ENCODE results near the gene HDHD2.

HDHD2 gene

GRCh38 chr18:47095810-47096209 is 54.5 kb downstream of the HDHD2 start:
- Histone ChIP-seq H3K27ac (ENCODE audit: low read length) (no peak overlapping the region), H3K79me2 (ENCODE audit: insufficient read depth, low read length) (no peaks in the 10 kb centered on the region), H3K4me2 (ENCODE audit: insufficient read depth, low read length) (no peak overlapping the region), H4K20me1 (ENCODE audit: insufficient read depth, low read length) (no peaks in the 10 kb centered on the region), H3K9me3 (ENCODE audit: insufficient read depth, low read length, severe bottlenecking) (no peaks in the 10 kb centered on the region), H3K36me3 (ENCODE audit: insufficient read depth, low read length) (no peaks in the 10 kb centered on the region), H3K4me3 (ENCODE audit: low read depth in 1 of 2, low read length in 2 of 2) (no peak overlapping the region), H3K4me1 (ENCODE audit: insufficient read depth, low read length) (no peaks in the 10 kb centered on the region), H3K27me3 (ENCODE audit: insufficient read depth, low read length, poor library complexity) (no peaks in the 10 kb centered on the region), H2AFZ (ENCODE audit: low read depth, low read length) (no peak overlapping the region), H3K9ac (ENCODE audit: low read depth, low read length) (no peak overlapping the region)
- TF ChIP-seq, protein P1, sequence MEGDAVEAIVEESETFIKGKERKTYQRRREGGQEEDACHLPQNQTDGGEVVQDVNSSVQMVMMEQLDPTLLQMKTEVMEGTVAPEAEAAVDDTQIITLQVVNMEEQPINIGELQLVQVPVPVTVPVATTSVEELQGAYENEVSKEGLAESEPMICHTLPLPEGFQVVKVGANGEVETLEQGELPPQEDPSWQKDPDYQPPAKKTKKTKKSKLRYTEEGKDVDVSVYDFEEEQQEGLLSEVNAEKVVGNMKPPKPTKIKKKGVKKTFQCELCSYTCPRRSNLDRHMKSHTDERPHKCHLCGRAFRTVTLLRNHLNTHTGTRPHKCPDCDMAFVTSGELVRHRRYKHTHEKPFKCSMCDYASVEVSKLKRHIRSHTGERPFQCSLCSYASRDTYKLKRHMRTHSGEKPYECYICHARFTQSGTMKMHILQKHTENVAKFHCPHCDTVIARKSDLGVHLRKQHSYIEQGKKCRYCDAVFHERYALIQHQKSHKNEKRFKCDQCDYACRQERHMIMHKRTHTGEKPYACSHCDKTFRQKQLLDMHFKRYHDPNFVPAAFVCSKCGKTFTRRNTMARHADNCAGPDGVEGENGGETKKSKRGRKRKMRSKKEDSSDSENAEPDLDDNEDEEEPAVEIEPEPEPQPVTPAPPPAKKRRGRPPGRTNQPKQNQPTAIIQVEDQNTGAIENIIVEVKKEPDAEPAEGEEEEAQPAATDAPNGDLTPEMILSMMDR (IDR thresholded peaks at IDR 0.05; ENCODE audit: borderline replicate concordance, extremely low read depth, low read length, poor library complexity, severe bottlenecking) = no peak
- no peak for TF ChIP-seq EZH2 (IDR thresholded peaks at IDR 0.05; ENCODE audit: borderline replicate concordance, low read depth, low read length, severe bottlenecking)
- DNase-seq (no peak), ATAC-seq (ENCODE audit: insufficient read depth, low read depth) (no peak)

DNA sequence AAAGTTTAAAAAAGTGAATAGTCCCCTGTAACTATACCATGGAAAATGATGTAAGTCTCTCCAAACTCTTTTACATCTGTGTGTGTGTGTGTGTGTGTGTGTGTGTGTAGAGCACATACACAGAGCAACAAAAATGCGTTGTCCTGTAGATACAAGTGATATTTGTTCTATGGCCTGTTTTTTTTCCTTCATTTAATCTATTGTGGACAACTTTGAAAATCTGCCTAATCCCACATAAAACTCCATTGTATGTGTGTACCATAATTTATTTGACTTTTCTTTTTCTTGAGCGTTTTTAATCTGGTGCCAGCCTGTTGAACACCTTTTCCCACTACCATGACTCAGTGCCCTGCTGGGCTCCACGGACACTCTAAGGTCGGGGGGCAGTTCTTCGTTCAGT is 62.6 kb downstream of the HDHD2 start:
- Histone ChIP-seq H2AFZ (ENCODE audit: low read depth, low read length) (no peak overlapping the region), H3K4me3 (ENCODE audit: low read depth in 1 of 2, low read length in 2 of 2) (no peak overlapping the region), H3K79me2 (ENCODE audit: insufficient read depth, low read length) (no peaks in the 10 kb centered on the region), H3K27me3 (ENCODE audit: insufficient read depth, low read length, poor library complexity) (no peaks in the 10 kb centered on the region), H3K36me3 (ENCODE audit: insufficient read depth, low read length) (no peaks in the 10 kb centered on the region), H3K9me3 (ENCODE audit: insufficient read depth, low read length, severe bottlenecking) (no peaks in the 10 kb centered on the region), H3K4me1 (ENCODE audit: insufficient read depth, low read length) (no peaks in the 10 kb centered on the region), H3K27ac (ENCODE audit: low read length) (no peak overlapping the region), H3K4me2 (ENCODE audit: insufficient read depth, low read length) (no peak overlapping the region), H3K9ac (ENCODE audit: low read depth, low read length) (no peak overlapping the region), H4K20me1 (ENCODE audit: insufficient read depth, low read length) (no peaks in the 10 kb centered on the region)
- ATAC-seq (ENCODE audit: insufficient read depth, low read depth) (no peak), DNase-seq (no peak)
- TF ChIP-seq, protein P1 (IDR thresholded peaks at IDR 0.05; ENCODE audit: borderline replicate concordance, extremely low read depth, low read length, poor library complexity, severe bottlenecking) = no peak
- TF ChIP-seq EZH2 (IDR thresholded peaks at IDR 0.05; ENCODE audit: borderline replicate concordance, low read depth, low read length, severe bottlenecking) = no peak

GRCh38 chr18:47081578-47081977 is 68.7 kb downstream of the HDHD2 start:
- H3K9ac ChIP-seq (ENCODE audit: low read depth, low read length) = no peak overlapping the region
- H3K4me3 ChIP-seq (ENCODE audit: low read depth in 1 of 2, low read length in 2 of 2) = no peak overlapping the region
- H3K4me1 ChIP-seq (ENCODE audit: insufficient read depth, low read length) = no peaks in the 10 kb centered on the region
- ATAC-seq (ENCODE audit: insufficient read depth, low read depth) = no peak
- H2AFZ ChIP-seq (ENCODE audit: low read depth, low read length) = no peak overlapping the region
- no peak for DNase-seq
- H3K9me3 ChIP-seq (ENCODE audit: insufficient read depth, low read length, severe bottlenecking) = no peaks in the 10 kb centered on the region
- no peaks in the 10 kb centered on the region for H3K36me3 ChIP-seq (ENCODE audit: insufficient read depth, low read length)
- H4K20me1 ChIP-seq (ENCODE audit: insufficient read depth, low read length) = no peaks in the 10 kb centered on the region
- H3K27ac ChIP-seq (ENCODE audit: low read length) = no peak overlapping the region
- TF ChIP-seq, protein P1 (IDR thresholded peaks at IDR 0.05; ENCODE audit: borderline replicate concordance, extremely low read depth, low read length, poor library complexity, severe bottlenecking) = no peak
- TF ChIP-seq EZH2 (IDR thresholded peaks at IDR 0.05; ENCODE audit: borderline replicate concordance, low read depth, low read length, severe bottlenecking) = no peak
- no peaks in the 10 kb centered on the region for H3K27me3 ChIP-seq (ENCODE audit: insufficient read depth, low read length, poor library complexity)
- H3K4me2 ChIP-seq (ENCODE audit: insufficient read depth, low read length) = no peak overlapping the region
- H3K79me2 ChIP-seq (ENCODE audit: insufficient read depth, low read length) = no peaks in the 10 kb centered on the region

- Histone ChIP-seq H3K27me3 (ENCODE audit: insufficient read depth, low read length, poor library complexity) (no peaks in the 10 kb centered on the region), H4K20me1 (ENCODE audit: insufficient read depth, low read length) (no peaks in the 10 kb centered on the region), H3K79me2 (ENCODE audit: insufficient read depth, low read length) (no peaks in the 10 kb centered on the region), H2AFZ (ENCODE audit: low read depth, low read length) (no peak overlapping the region), H3K27ac (ENCODE audit: low read length) (no peak overlapping the region), H3K4me2 (ENCODE audit: insufficient read depth, low read length) (no peak overlapping the region), H3K36me3 (ENCODE audit: insufficient read depth, low read length) (no peaks in the 10 kb centered on the region), H3K9me3 (ENCODE audit: insufficient read depth, low read length, severe bottlenecking) (no peaks in the 10 kb centered on the region), H3K4me1 (ENCODE audit: insufficient read depth, low read length) (no peaks in the 10 kb centered on the region), H3K4me3 (ENCODE audit: low read depth in 1 of 2, low read length in 2 of 2) (no peak overlapping the region), H3K9ac (ENCODE audit: low read depth, low read length) (no peak overlapping the region)
- TF ChIP-seq, protein P1 (IDR thresholded peaks at IDR 0.05; ENCODE audit: borderline replicate concordance, extremely low read depth, low read length, poor library complexity, severe bottlenecking) = no peak
- no peak for TF ChIP-seq EZH2 (IDR thresholded peaks at IDR 0.05; ENCODE audit: borderline replicate concordance, low read depth, low read length, severe bottlenecking)
- no peak for DNase-seq
- ATAC-seq (ENCODE audit: insufficient read depth, low read depth) = no peak
Measured at GRCh38 chr18:47080872-47081271, 69.4 kb downstream of the HDHD2 start.

All from DND-41 (cell line).